GM12873 (cell line): ENCODE results near the gene ZNRF1.

Experiments used
- CTCF ChIP-seq: IDR thresholded peaks from 2 replicates; pipeline ENCODE4 v1.5.1; 2012; ENCODE audit warnings: low read depth, mild to moderate bottlenecking, moderate library complexity, low read length, control low read depth; ENCODE audit not compliant: insufficient read depth; ENCODE audit errors: missing control alignments

Gene ZNRF1

GRCh38 chr16:75024182-75024581, 25.4 kb downstream of the ZNRF1 start:
- TF ChIP-seq CTCF: no peak

DNA sequence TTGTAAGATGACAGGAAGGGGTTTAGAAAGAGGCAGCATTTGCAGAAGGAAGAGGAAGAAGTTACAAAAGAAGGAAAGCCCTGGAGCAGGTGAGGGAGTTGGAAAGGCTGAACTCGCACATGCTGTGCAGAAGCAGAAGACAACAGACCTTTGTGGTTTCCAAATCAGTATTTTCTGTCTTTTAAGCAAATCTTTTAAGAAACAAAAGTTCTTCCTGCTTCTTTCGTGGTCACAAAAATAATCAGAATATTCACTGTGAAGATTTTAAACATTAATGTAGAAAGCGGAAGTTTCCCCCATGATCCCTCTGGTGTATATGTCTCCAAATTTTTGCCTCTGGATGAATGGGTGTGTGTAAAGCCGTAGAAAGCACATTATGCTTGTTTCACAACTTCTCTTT, 25.8 kb downstream of the ZNRF1 start:
- TF ChIP-seq CTCF: no peak

DNA sequence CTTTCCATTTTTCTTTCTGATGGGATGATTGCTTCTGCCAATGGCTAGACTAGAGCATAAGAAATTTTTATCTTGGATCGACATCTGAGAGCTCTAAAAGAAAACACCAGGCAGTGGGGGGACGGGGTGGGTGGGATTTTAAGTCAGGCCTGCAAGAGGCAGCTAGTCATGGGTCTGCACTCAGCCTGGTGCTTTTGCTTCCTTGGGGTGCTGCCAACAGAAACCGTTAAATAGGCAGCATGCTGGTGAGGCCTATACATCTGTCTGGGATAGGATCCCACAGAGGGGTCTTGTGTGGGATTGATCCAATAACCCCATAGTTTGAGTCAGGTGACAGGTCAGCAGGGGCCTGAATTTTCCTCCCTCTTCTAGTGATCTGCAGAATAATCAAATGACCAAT, 26.9 kb downstream of the ZNRF1 start:
- no peak for TF ChIP-seq CTCF

GRCh38 chr16:75026892-75027391, 28.1 kb downstream of the ZNRF1 start:
- no peak for TF ChIP-seq CTCF

DNA sequence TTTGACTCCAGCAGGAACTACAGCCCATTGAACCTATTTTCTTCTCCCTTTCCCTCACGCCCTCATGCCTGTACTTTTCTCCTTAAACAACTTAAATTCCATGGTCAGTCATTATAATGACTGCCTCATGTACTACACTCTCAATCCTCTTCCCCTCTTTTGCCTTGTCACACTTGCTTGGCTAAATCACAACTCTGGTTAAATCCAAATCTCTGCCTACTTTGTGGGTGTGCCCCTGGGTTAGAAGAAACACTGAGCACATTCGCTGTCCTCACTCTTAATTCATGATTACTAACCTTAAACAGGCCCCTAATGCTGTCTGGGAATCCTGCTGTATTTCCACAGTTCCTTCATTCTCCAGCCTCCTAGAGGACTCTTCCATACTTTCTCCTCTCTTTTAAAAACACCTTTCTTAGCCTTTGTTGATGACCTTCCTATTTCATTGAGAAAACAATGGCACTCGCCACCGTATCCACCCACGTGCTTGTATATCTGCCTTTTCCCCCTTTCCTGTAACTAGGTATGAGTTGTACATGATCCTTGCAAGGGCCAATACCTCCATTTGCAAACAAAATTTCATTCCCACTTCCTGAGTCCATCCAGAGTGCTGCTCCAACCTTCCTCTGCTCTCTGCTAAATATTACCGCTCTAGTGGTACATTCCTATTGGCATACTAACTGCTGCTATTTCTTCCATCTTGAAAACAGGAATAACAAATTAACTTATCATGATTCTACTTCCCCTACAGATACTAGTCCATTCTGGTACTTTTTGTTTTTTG, 28.9 kb downstream of the ZNRF1 start:
- no peak for TF ChIP-seq CTCF

- no peak for TF ChIP-seq CTCF
Measured at GRCh38 chr16:75028544-75029135, 29.8 kb downstream of the ZNRF1 start.

GRCh38 chr16:75029854-75030253, 31.0 kb downstream of the ZNRF1 start:
- TF ChIP-seq CTCF: no peak
